ENCODE data around the gene SMARCA2.

SMARCA2 gene

GRCh38 chr9:2177121-2177520, 162.0 kb downstream of the SMARCA2 start:
- no peak for DNase-seq

- DNase-seq, result no peak
Measured at GRCh38 chr9:2178034-2178734, 163.0 kb downstream of the SMARCA2 start.

GRCh38 chr9:2179567-2179966, 164.4 kb downstream of the SMARCA2 start:
- no peak for DNase-seq

GRCh38 chr9:2180154-2180553, 165.0 kb downstream of the SMARCA2 start:
- DNase-seq, result peak; percentile 15

GRCh38 chr9:2180704-2181103, 165.6 kb downstream of the SMARCA2 start:
- peak; percentile 65 for DNase-seq

GRCh38 chr9:2181792-2182191, 166.6 kb downstream of the SMARCA2 start:
- DNase-seq, result peak; percentile 33

GRCh38 chr9:2190939-2191608, 175.9 kb downstream of the SMARCA2 start:
- no peak for DNase-seq

- peak; percentile 9 for DNase-seq
Measured at GRCh38 chr9:2191609-2191972, 176.4 kb downstream of the SMARCA2 start.

- peak; percentile 19 for DNase-seq
Measured at GRCh38 chr9:2192356-2192979, 177.3 kb downstream of the SMARCA2 start.

- DNase-seq, result no peak
Measured at GRCh38 chr9:2193552-2193951, 178.4 kb downstream of the SMARCA2 start.

- DNase-seq, result no peak
Measured at GRCh38 chr9:2195211-2195610, 180.1 kb downstream of the SMARCA2 start.

- DNase-seq, result no peak
Measured at GRCh38 chr9:2196757-2197156, 181.6 kb downstream of the SMARCA2 start.

GRCh38 chr9:2198956-2199635, 183.9 kb downstream of the SMARCA2 start:
- no peak for DNase-seq

- no peak for DNase-seq
Measured at GRCh38 chr9:2199999-2200796, 185.1 kb downstream of the SMARCA2 start.

- no peak for DNase-seq
Measured at GRCh38 chr9:2208465-2208864, 193.3 kb downstream of the SMARCA2 start.

GRCh38 chr9:2208991-2209390, 193.8 kb downstream of the SMARCA2 start:
- no peak for DNase-seq

GRCh38 chr9:2209400-2209799, 194.3 kb downstream of the SMARCA2 start:
- DNase-seq, result no peak

GRCh38 chr9:2210201-2210600, 195.1 kb downstream of the SMARCA2 start:
- DNase-seq, result peak; percentile 27

GRCh38 chr9:2213830-2214468, 198.8 kb downstream of the SMARCA2 start:
- no peak for DNase-seq

- DNase-seq, result no peak
Measured at GRCh38 chr9:2214707-2215106, 199.6 kb downstream of the SMARCA2 start.

- no peak for DNase-seq
Measured at GRCh38 chr9:2215921-2216441, 200.8 kb downstream of the SMARCA2 start.

- peak; percentile 22 for DNase-seq
Measured at GRCh38 chr9:2216591-2216990, 201.4 kb downstream of the SMARCA2 start.
